NCI-H2081 treated with DMSO at 0.1 percent for 48 hours (cell line): ENCODE data around the gene AHR.

Experiments
- DNase-seq: peaks from one replicate; lab custom pipeline; 2025; lab: John Stamatoyannopoulos, UW

AHR gene

DNA sequence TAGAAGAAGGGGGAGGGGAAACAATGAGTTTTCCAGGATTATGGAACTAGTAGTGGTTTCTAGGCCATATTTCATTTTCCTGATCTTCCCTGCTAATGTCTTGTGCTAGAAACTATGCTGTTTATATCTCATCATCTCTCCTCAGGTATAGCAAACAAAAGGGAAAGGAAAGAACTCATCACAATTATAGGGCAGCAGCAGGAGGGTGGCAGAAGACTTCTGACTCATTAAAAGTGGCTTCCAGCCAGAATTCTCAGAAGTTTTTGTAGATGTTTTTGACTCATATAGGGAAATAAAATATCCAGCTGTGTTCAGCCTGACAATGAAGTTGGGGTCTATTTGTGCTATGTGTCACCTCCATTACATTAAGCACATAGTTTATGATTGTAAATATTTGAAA, 6.5 kb downstream of the AHR start:
- no peak for DNase-seq

- no peak for DNase-seq
Observed at GRCh38 chr7:17305387-17306171, 7.1 kb downstream of the AHR start.

DNA sequence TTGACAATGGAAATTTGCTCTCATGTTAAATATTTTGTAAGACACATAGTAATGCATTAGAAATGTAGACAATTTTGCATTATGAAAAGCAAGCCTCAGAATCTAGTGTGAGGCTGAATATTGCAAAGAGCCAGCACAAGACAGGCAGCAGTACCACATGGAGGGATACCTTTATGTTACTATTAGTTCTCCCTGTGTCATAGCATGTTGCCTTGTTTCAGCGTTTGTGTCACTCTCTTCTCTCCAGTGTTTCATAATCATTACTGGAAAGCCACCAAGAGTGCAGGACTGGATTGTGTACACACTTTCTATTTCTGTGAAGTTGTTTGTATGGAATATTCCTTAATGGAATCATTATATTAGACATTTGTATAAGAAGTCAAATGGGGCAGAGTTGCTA, 8.5 kb downstream of the AHR start:
- DNase-seq = no peak

- no peak for DNase-seq
Observed at GRCh38 chr7:17307558-17307957, 9.1 kb downstream of the AHR start.

DNA sequence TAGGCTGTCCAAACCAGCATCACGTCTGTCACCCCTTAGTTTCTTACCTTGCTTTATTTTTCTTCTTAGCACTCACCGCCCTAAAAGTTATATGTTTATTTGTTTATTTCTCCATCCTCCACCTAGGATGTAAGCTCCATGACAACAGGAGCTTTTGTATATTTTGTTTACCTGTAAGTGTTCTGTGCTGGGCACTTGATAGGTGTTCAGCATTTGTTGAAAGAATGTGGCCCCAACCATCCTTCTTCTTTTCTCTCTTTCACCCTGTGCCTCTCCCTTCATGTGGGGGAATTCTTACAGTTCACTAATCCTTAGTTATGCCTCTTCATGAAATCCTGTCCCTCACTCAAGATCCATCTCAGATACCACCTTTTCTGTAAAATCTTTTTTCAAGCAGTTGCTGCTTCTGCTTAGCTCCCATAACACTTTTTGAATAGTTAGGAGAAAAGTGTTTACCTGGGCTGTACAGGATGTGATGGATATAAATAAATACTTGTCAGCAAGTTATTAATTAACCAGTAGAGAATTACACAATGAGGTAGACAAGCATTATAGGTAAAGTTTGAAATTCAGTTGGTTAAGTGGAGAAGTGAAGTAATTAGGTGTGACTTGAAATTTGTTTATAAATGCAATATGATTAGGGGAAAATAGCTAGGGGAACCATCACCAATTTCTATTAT, 9.7 kb downstream of the AHR start:
- no peak for DNase-seq

DNA sequence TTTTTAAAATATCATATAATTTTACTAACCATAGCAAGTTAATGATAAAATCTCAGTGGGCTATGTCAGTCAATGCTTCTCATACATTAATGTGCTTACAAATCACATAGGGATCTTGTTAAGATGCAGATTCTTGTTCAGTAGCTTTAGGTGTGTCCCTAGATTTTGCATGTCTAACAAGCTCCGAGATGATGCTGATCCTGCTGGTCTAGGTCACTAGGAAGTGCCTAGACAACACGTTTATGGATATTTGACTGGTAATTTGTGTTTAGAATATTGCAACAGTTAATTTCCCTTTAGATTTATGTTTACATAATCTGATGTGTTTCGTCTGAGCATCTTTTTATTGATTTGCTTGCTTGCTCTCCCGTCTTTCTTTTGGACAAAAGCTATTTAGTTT, 12.7 kb downstream of the AHR start:
- no peak for DNase-seq

DNA sequence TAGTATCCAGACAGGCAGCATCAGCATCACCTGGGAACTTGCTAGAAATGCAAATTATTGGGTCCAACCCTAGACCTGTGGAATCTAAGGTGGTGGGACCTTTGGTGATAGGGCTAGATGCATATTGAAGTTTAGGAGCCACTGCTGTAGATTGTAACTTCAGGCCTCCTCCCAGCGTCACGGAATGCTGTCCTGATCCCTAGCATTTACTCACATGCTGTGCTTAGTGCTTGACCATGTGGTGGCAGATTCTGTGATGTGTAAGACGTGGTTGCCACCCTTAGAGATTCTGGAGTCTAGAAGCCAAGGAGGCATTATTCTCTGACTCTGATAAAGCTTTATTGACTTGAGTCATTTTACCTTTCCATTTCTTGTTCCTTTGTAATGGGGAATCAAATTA, 13.5 kb downstream of the AHR start:
- no peak for DNase-seq

DNA sequence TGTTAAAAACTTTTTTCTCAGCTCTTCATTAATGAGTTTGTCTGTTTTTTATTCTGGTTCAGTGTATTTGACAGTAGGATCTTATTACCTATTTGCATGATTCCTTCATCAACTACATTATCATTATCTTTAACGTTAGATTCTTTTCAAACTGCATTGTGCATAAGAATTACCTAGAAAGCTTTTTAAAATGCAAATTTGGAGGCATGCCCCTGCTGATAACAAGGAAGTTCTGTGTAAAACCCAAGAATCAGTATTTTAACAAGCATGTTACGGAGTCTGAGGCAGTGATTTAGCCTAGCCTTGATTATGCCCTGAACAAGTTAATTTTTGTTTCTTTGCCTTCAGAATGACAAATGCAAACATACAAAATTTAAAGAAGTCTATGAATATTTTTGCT, 14.2 kb downstream of the AHR start:
- no peak for DNase-seq

DNA sequence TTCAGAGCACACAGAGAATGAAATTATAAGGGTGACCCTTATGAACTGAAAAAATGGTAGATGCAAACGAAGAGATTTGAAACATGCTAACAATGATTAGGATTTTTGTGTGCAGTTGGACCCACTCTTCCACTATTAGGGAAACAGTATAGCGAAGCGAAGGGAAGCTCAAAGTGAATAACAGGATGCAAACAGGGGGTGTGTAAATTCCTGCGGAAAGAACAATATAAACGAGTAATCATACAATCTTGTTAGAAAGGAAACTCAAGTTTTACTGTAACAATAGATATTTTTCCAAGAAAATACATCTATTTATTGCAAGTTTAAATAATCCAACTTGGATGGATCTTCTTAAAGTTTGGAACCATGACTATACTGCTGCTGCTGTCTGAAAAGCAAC, 14.7 kb downstream of the AHR start:
- no peak for DNase-seq

DNA sequence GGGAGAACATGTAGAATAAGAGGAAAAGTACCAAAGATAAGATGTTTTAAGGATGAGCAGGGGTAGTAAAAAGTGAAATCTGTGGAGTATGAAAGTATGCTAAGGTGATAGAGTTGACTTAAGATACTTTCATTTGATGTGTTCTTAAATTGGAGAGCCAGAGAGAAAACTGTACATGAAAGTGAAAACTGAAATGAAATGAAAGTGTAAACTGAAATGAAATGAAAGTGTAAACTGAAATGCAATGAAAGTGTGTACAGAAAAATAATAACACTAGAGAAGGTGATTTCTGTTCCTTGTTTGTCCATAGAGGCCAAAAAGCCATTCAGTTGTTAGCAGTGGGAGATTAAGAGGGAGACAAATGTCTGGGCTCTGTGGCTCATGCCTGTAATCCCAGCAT, 17.5 kb downstream of the AHR start:
- DNase-seq = no peak

GRCh38 chr7:17318146-17318545, 19.7 kb downstream of the AHR start:
- no peak for DNase-seq

- no peak for DNase-seq
Observed at GRCh38 chr7:17319164-17320101, 21.0 kb downstream of the AHR start.

DNA sequence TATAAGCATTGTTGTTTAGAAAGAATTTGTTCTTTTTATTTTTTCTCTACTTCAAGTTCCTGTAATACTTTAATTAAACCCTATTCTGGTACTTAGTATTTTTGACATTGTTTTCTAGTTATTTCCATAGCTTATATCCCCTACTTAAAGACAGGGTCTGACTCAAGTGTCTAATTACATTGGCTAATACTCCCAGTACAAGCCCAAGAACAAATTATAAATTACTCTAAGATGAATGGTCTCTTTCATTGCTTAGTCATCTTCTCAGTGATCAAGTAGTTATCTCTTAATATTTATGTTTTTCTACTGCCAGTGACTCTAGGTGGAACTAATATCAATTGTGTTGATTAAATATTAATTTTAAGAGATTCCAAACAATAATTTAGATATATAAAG, 21.6 kb downstream of the AHR start:
- DNase-seq = no peak

GRCh38 chr7:17320657-17321056, 22.2 kb downstream of the AHR start:
- no peak for DNase-seq

GRCh38 chr7:17325364-17325763, 26.9 kb downstream of the AHR start:
- DNase-seq = no peak

GRCh38 chr7:17326378-17326777, 27.9 kb downstream of the AHR start:
- no peak for DNase-seq

DNA sequence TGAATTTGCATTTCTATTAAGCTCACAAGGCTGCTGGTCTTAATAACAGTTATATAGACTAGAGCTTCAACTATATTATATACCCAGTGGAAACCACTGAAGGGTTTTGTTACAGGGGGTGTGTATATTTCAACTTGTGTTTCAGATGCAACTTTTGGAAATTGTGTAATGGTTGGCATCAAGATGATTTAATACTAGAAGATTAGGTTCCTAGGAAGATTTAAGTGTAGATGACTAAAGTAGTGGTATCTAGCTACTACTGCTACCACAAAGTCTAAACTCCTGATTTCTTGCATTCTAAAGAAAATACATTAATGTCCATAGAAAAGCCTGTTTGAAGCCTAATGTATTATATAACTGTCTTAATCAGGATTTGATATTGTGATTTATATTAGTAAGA, 30.2 kb downstream of the AHR start:
- no peak for DNase-seq

- no peak for DNase-seq
Observed at GRCh38 chr7:17329440-17329839, 31.0 kb downstream of the AHR start.

DNA sequence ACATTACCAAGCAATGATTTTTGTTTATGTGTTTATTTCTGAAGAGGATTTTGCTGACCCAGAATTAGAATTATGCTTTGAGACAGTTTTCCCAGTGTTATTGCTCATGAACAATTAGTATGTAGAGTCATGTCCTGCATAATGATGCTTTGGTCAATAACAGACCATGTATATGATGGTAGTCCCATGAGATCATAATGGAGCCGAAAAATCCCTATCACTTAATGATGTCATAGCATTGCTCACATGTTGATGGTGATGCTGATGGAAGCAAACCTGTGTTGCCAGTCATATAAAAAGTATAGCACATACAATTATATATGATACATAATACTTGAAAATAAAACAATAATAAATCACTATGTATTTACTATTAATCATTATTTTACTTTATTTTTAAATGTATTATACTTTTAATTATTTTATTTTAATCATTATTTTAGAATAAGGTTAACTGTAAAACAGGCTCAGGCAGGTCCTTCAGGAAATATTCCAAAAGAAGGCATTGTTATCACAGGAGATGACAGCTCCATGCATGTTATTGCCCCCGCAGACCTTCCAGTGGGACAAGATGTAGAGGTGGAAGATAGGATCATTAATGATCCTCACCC, 33.5 kb downstream of the AHR start:
- no peak for DNase-seq

DNA sequence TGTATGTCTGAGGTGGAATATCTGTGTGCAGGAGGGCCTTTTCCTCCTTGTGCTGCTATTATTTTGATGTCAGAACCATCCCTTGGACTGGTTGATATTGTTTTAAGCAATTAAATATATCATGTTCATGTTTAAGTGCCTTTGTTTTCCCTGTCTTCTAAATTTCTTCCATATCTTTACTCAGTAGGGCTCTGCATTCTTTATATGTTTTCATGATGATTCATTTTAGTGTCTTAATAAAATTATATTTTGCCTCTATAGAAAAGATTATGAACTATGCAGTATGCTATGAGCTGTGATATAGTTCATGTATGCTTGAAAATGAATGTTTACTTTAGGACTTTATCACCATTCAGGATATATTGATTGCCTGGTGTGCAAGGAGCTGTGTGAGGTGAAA, 34.8 kb downstream of the AHR start:
- no peak for DNase-seq

DNA sequence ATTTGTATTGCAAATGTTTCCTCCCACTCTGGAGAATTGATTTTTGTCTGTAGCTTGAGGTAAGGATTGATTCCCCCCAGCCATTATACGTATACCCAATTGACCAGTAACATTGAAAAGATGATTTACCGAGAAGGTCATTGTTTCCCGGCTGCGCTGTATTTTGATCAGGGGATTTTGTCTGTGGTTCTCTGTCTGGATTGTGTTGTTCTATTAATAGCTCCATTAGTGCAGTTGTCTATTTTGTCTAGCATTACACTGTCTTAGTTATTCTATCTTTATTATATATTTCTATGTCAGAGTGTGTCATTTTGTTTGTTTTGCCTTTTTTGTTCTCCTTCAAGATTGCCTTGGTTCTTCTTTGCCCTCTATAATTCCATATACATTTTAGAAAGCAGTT, 37.7 kb downstream of the AHR start:
- DNase-seq = no peak

DNA sequence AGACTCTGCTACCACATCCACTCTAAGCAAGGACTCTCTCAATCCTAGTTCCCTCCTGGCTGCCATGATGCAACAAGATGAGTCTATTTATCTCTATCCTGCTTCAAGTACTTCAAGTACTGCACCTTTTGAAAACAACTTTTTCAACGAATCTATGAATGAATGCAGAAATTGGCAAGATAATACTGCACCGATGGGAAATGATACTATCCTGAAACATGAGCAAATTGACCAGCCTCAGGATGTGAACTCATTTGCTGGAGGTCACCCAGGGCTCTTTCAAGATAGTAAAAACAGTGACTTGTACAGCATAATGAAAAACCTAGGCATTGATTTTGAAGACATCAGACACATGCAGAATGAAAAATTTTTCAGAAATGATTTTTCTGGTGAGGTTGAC, 40.7 kb downstream of the AHR start:
- no peak for DNase-seq
